GM19239 (cell line): ENCODE data around the gene ANKRD40.
"Not testable (repeated sequence)": the region's sequence is repeated elsewhere in the genome, so short reads cannot be mapped to it uniquely, and the experiment has no call there.

Source experiments
- DNase-seq: peaks from one replicate; pipeline ENCODE4 v3.0.0; 2011; ENCODE audit warnings: low spot score; ENCODE audit not compliant: insufficient read length
- FAIRE-seq: peaks from 2 replicates; lab custom pipeline; 2011; peaks lifted over from hg19 to GRCh38; lab: Jason Lieb, UNC

ANKRD40 gene

GRCh38 chr17:50715471-50715870 lies 7.8 kb upstream of the ANKRD40 start:
- no peak for FAIRE-seq
- no peak for DNase-seq

DNA sequence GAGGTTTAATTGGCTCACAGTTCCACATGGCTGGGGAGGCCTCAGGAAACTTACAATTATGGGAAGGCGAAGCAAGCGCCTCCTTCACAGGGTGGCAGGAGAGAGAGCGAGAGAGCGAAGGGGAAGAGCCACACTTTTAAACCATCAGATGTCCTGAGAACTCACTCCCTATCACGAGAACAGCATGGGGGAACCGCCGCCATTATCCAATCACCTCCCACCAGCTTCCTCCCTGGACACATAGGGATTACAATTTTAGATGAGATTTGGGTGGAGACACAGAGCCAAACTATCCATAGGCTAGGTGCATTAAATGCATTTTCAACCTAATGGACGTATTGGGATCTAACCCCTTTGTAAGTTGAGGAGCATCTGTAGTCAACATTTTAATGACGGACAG lies 4.9 kb upstream of the ANKRD40 start:
- DNase-seq, result no peak
- no peak for FAIRE-seq

DNA sequence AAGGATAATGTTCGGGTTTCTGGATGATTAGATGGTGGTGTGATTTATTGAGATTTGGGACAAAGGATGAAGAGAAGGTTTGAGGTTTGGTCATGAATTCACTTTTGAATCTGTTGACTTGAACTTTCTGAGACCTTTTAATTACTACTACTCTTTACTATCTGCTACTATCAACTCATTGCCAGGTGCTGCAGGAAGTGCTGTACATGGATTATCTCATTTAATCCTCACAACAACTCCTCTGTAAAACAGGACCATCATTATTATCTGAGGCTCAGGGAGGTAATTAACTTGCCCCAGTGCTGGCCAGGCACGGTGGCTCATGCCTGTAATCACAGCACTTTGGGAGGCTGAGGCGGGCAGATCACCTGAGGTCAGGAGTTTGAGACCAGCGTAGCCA lies 2.9 kb upstream of the ANKRD40 start:
- DNase-seq (no peak), FAIRE-seq (no peak)

DNA sequence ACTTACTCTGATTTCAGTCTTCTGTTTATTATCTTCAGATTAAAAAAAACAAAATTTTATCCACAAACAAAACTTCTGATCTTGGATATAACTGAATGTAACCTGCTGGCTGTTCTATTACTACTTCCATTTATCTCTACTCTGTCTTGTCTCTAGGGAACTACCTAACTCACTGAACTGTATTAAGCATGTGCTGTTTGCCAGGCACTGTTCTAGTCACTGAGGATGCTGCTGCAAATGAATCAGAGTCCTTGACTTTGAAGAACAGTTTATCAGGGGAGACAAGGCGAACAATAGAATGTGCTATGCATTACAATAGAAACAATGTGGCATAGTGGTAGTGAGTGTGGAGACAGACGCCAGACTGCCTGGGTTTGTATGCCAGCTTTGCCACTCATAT lies 2.3 kb upstream of the ANKRD40 start:
- no peak for DNase-seq
- no peak for FAIRE-seq

GRCh38 chr17:50709053-50709452 lies 1.3 kb upstream of the ANKRD40 start:
- not testable (repeated sequence) for DNase-seq, FAIRE-seq

DNA sequence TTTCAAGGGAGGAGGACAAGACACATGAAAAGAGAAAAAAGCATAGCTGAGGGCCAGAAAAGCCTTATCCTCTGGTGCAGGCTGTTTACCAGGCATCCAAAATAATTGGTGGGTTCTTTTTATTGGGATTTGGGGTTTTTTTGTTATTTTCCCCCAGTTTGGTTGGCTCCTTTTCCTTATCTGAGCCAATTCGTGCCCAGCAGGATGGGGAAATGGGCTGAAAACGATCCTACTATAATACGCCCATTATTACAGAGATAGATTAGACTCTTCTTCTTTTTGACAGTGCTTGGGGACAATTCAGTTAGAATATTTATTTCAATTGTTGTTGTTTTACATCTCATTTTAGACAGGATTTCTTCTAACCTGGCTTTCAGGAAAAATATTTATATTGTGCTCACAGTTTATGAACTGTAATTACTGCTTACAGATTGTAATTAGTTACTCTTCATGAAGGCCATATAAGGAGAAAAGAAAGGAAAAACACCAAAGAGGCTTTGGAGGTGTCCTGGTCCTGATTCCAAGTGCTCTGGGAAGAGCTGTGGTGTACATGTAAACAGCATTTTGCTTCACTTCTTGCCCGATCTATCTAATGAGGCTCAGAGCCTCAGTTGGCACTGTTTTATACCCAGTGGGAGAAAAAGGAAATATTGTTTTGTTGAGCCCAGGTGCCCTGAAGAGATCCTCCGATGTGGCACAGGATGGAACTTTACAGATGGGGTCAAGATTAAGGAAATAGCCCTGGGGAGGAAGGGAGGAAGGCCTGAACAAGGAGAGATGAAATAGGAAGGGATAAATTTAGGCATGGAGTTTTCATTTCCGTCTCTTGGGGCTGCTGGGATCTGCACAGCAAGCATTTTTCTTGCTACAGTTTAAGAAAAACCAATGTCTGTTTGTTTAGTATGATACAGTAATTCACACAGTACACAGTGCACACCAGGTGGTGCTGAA lies 611 bp upstream of the ANKRD40 start:
- peak; percentile 65 for FAIRE-seq
- DNase-seq, result no peak

- DNase-seq (no peak), FAIRE-seq (no peak)
These were observed 4.6 kb downstream of the ANKRD40 start for GRCh38 chr17:50703162-50703561.

DNA sequence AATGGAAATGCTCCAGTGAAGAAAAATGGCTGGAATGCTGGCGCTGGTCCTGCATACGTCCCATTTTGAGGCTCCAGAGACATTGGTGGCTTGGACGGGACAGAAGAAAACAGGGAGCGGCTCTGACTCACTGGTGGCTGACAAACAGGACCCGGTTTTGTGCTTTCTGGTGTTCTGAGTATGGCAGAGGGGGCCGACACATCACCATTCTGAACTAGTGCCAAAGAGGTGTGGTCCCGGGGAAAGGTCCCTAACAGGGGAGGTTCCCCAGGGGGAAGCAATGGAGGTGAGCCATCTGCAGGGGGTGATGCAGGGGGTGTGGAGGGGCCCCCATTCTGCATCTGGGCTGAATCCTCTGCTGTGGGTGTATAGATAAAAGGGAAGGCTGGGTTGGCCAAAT lies 8.3 kb downstream of the ANKRD40 start:
- FAIRE-seq, result no peak
- no peak for DNase-seq

DNA sequence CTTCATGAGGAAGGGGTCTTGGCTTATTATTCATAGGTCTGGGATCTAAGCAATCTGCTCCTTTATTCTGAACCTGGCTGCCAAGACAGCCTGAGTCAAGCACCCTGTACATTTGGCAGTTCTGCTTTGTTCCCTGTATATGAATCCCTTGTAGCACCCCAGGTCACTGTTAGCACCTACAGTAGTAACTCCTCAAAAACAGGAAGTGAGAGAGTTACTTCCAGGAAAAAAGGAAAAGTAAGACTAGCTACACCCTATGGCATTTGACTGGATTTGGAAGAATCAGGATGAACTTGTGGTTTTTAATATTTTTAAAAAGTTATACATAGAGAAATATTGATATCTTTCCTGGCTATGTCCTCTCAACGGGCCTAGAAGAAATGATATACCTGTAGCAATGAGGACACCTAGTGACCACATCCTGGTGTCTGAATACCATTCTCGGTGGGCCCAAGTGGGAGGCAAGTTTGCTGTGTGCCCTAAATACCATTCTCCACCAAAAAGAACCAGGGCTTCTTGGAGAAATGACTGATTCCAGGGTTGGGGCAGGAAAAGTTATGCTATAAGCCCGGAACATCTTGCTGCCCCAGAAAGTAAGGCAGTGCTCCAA lies 9.9 kb downstream of the ANKRD40 start:
- FAIRE-seq, result no peak
- no peak for DNase-seq

DNA sequence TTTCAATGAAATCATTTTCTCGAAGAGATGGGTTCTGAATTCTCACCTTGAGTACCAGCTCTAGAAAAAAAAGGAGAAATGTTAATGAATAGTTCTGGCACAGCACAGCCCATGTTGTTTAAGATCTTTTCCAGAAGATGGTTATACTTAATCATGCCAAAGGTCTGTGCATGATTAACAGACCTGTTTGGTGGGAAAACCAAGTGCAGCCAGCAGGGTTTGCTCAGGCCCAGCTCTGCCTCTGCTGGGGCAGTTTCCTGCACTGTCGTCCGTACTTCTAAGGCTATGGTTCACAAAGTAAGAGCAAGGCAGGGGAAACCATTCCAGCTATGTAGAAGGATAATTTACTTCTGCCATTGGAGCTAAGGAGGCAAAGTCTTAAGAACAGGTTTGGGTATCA lies 10.7 kb downstream of the ANKRD40 start:
- FAIRE-seq (no peak), DNase-seq (no peak)

GRCh38 chr17:50696365-50696879 lies 11.3 kb downstream of the ANKRD40 start:
- DNase-seq (no peak), FAIRE-seq (no peak)

DNA sequence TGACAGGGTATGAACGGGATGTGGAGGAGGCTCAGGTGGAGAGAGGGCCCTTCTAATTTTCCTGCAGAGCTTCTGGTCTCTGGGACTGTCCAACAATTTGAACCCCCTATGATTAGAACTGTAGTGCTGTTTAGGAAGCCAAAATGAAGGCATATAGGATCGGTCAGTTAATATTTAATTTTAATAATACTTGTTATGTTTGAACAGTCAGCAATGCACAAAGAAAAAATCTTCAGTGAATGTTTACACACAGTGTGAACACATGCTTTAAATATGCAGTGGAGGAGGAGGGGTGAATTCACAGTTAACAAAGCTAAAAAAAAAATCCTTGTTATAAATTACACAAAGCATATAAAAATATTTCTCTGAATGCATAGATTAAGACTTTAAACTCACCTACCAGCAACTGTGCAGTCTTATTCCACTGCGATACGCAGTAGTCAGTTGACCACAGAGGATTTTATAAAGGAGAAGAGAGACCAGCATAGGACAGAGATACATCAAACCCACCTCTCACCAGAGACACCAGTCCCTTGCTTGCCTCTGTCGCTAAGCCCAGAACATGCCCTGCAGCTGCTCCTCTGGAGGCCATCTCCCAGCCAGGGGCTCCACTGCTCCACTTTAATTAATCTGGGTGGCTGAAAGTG lies 14.6 kb downstream of the ANKRD40 start:
- DNase-seq, result no peak
- FAIRE-seq, result no peak

DNA sequence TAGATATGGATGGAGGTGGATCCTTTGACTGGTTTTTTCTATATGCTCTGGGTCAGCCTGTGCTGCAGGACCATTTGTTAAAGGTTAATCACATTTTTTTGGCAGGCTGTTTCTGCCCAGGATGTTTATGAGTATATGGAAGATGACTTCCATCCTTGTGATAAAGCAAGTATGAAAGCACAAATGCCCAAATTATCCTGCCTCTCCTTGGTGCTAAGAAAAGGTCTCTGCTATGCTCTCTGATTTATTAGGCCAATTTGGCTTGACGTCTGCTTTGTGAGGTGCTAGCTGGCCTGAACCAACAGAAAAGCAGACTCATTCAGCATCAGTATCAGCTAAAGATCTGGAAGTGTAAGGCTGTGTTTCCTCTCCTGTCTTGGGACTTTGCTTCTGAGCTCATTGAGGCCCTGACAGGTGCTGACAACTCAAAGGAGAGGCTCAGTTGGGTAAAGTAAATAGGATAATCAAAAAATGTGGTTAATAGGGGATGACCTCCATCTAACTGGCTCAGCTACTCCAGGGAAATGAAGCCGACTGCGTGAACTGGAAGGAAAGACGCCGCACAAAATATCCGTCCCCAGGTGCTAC lies 15.2 kb downstream of the ANKRD40 start:
- DNase-seq (no peak), FAIRE-seq (no peak)

DNA sequence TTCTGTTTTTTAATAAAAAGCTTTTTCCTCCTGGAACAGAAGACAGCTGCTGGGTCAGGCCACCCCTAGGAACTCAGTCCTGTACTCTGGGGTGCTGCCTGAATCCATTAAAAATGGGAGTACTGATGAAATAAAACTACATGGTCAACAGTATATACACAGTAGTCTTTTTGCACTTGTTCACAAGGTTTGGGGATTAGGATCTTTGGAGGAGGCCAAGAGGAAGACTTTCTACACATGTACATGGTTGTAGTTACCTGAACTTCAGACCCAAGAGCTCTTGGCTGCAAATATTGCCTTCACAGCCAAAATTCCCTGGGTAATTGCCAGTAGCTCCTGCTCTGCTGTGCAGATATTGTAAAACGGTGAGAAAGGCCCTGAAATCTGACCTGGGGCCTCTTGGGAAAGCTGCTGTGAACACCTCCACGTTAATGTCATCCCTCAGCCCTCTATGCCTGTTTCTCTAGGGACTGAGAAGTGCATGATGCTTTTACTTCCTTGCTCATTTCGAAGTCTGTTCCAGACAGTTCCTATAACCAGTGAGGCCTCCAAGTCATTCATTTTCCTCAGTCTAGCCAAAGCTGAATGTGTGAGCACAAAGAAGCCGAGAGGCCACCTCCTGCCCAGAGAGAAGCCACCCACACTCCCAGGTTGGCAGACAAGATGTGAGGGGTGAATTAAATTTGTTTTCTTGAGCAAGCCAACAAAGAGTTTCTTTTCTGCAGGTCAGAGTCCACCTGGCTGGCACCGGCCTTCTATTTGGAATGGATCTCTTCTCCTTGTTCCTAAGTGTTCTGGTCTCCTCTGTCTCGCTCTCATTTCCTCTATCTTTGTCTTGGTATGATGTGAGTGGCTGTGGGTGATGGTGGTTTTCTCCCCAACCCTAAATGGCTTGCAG lies 15.9 kb downstream of the ANKRD40 start:
- DNase-seq (no peak), FAIRE-seq (no peak)

DNA sequence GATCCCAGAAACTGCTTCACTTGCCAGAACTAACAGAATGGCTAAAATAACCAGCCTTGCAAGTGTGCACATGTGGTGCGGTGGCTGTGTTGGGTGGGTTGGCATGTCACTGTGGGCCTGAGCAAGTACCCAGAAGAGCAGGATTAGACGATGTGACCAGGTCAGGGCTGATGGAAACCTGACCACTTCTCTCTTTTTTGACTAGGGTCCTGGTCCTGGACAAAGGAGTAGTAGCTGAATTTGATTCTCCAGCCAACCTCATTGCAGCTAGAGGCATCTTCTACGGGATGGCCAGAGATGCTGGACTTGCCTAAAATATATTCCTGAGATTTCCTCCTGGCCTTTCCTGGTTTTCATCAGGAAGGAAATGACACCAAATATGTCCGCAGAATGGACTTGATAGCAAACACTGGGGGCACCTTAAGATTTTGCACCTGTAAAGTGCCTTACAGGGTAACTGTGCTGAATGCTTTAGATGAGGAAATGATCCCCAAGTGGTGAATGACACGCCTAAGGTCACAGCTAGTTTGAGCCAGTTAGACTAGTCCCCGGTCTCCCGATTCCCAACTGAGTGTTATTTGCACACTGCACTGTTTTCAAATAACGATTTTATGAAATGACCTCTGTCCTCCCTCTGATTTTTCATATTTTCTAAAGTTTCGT lies 16.7 kb downstream of the ANKRD40 start:
- FAIRE-seq, result no peak
- no peak for DNase-seq

GRCh38 chr17:50689956-50690886 lies 17.5 kb downstream of the ANKRD40 start:
- DNase-seq (no peak), FAIRE-seq (no peak)

DNA sequence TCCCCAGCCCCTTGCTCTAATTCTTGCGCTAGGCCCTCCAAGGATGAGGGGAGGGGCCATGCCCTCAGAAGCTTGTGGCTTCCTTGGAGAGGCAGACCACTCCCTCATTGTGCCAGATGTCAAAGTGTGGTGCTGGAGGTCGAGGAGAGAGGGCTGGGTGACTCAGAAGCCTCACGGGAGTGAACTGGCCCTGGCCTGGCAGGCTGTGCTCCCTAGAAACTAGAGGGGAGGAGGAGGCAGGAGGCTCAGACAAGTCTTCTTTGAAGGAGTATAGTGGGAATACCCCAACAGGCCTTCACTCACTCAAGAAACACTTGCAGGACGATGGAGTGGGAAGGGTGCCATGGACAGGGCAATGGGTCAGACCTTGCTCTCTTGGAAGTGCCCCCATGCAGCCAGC lies 18.5 kb downstream of the ANKRD40 start:
- FAIRE-seq, result no peak
- no peak for DNase-seq

DNA sequence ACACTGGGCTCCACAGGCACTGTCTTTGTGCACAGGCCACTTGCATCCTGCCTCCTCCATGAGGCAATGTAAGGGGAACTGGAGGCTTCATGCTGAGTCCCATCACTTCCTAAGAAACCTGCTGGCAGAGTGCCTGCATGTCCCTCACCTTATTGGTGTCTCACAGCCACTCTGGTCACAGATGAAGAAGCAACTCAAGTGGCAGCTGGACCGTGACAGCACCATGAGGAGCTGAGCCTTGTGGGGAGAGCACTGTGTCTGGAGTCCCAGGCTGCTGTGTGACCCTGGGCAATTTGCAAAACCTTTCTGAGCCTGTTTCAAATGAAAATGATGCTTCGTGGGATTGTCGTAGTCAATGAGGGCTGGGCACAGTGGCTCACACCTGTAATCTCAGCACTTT lies 19.5 kb downstream of the ANKRD40 start:
- FAIRE-seq (no peak), DNase-seq (no peak)
